KMS-11 (cell line): Measurements from ENCODE around the gene PATJ.

Experiments used
- H2AFZ ChIP-seq: fragments of 200-600 bp; sonication (generic); 2 replicates; pipeline ENCODE4 v1.6.1; 2016; ENCODE audit warnings: antibody characterized with exemption, mixed run types, low read depth
- H3K27ac ChIP-seq: fragments of 200-600 bp; sonication (generic); 2 replicates; pipeline ENCODE4 v1.6.1; 2016; ENCODE audit warnings: mild to moderate bottlenecking, mixed run types
- H3K27me3 ChIP-seq: fragments of 200-600 bp; sonication (generic); 2 replicates; pipeline ENCODE4 v1.6.1; 2017; ENCODE audit warnings: mild to moderate bottlenecking, low read depth, mixed run types, moderate library complexity; ENCODE audit not compliant: insufficient read depth
- H3K36me3 ChIP-seq: fragments of 200-600 bp; sonication (generic); 2 replicates; pipeline ENCODE4 v1.6.1; 2017; ENCODE audit warnings: mild to moderate bottlenecking, mixed run types; ENCODE audit not compliant: insufficient read depth
- H3K4me1 ChIP-seq: fragments of 200-600 bp; sonication (generic); 2 replicates; pipeline ENCODE4 v1.6.1; 2016; ENCODE audit warnings: mild to moderate bottlenecking, low read depth, mixed run types; ENCODE audit not compliant: poor library complexity, severe bottlenecking
- H3K4me2 ChIP-seq: fragments of 200-600 bp; sonication (generic); 2 replicates; pipeline ENCODE4 v1.7.0; 2016; ENCODE audit warnings: mild to moderate bottlenecking, mixed run types
- H3K4me3 ChIP-seq: fragments of 200-600 bp; sonication (generic); IDR thresholded peaks from 2 replicates; pipeline ENCODE4 v1.6.1; 2017; ENCODE audit warnings: low read depth, low read length, mixed read lengths; ENCODE audit not compliant: insufficient read depth
- H3K79me2 ChIP-seq: fragments of 200-600 bp; sonication (generic); 2 replicates; pipeline ENCODE4 v1.6.1; 2016; ENCODE audit warnings: low read depth, mixed run types; ENCODE audit not compliant: insufficient read depth
- H3K9ac ChIP-seq: fragments of 200-600 bp; sonication (generic); 2 replicates; pipeline ENCODE4 v1.6.1; 2016; ENCODE audit warnings: mild to moderate bottlenecking, mixed run types
- H4K20me1 ChIP-seq: fragments of 200-600 bp; sonication (generic); 2 replicates; pipeline ENCODE4 v1.6.1; 2016; ENCODE audit warnings: mild to moderate bottlenecking, mixed run types; ENCODE audit not compliant: insufficient read depth
- CTCF ChIP-seq: fragments of 200-600 bp; sonication (generic); conservative IDR thresholded peaks from 2 replicates; pipeline ENCODE4 v1.6.1; 2017; ENCODE audit warnings: low read depth, mild to moderate bottlenecking, antibody characterized with exemption, low read length, moderate library complexity, mixed read lengths

The PATJ gene

DNA sequence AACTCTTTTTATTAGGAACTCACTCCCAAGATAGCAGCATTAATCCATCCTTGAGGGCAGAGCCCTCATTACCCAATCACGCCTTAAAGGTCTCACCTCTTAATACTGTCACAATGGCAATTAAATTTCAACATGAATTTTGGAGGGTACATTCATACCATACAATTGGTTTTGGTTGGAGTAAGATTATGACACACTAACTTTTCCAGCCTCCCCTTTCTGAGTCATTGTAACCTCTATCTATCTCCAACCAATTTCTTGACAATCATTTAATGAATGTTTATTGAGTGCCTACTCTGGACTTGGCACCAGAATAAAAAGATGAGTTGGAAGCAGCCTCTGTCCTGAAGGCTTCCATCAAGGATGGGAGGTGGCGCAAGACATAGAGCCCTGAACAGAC, 358.2 kb downstream of the PATJ start:
- no peak for TF ChIP-seq CTCF

GRCh38 chr1:62103846-62104245, 361.6 kb downstream of the PATJ start:
- no peak overlapping the region for H3K9ac ChIP-seq
- no peaks in the 10 kb centered on the region for H3K36me3 ChIP-seq
- no peak overlapping the region for H3K4me2 ChIP-seq
- H3K4me1 ChIP-seq: no peaks in the 10 kb centered on the region
- no peaks in the 10 kb centered on the region for H3K27me3 ChIP-seq
- no peak overlapping the region for H3K27ac ChIP-seq
- no peak overlapping the region for H2AFZ ChIP-seq
- H4K20me1 ChIP-seq: no peaks in the 10 kb centered on the region
- TF ChIP-seq CTCF: no peak
- no peaks in the 10 kb centered on the region for H3K79me2 ChIP-seq
- no peak overlapping the region for H3K4me3 ChIP-seq

More for the DNA sequence above, 358.2 kb downstream of the PATJ start:
- Histone ChIP-seq H3K4me3 (no peak overlapping the region), H3K36me3 (no peaks in the 10 kb centered on the region), H2AFZ (no peak overlapping the region), H3K27me3 (no peaks in the 10 kb centered on the region), H3K79me2 (no peaks in the 10 kb centered on the region), H4K20me1 (no peaks in the 10 kb centered on the region), H3K4me1 (no peaks in the 10 kb centered on the region), H3K9ac (no peak overlapping the region), H3K27ac (no peak overlapping the region), H3K4me2 (no peak overlapping the region)

- Histone ChIP-seq H3K79me2 (no peaks in the 10 kb centered on the region), H3K36me3 (no peaks in the 10 kb centered on the region), H3K4me1 (no peaks in the 10 kb centered on the region), H3K27me3 (no peaks in the 10 kb centered on the region), H3K4me2 (no peak overlapping the region), H3K4me3 (no peak overlapping the region), H3K27ac (no peak overlapping the region), H3K9ac (no peak overlapping the region), H4K20me1 (no peaks in the 10 kb centered on the region), H2AFZ (no peak overlapping the region)
- TF ChIP-seq CTCF: no peak
Measured at GRCh38 chr1:62107923-62108322, 365.6 kb downstream of the PATJ start.

DNA sequence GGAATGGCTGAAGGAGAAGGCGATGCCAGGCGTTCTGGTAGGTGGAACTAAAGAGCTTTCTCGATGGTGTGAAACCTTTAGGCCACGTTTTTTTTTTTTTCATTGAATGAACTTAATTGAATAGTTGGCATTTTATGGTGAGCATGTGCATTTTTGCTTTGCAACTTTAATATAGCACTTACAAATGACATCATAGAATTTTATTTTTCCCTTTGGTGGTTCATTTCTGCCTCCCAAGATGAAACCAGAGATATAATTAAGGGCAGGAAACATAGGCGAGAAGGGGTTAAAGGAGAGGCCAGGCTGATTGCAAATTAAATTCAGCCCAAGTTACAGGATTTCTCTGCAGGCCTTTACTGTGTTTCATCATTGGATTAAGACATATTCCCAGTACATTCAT, 366.8 kb downstream of the PATJ start:
- Histone ChIP-seq H2AFZ (no peak overlapping the region), H3K79me2 (no peaks in the 10 kb centered on the region), H3K4me3 (no peak overlapping the region), H3K36me3 (no peaks in the 10 kb centered on the region), H3K27ac (no peak overlapping the region), H3K27me3 (no peaks in the 10 kb centered on the region), H4K20me1 (no peaks in the 10 kb centered on the region), H3K4me2 (no peak overlapping the region), H3K9ac (no peak overlapping the region), H3K4me1 (no peaks in the 10 kb centered on the region)
- no peak for TF ChIP-seq CTCF
